IPS-18c (cell line): ENCODE data around the gene S100A12.

Experiments used
- H3K4me3 ChIP-seq: 2 replicates; pipeline ENCODE4 v1.7.0; 2013; ENCODE audit warnings: low read depth, mild to moderate bottlenecking, low read length, moderate library complexity; ENCODE audit not compliant: insufficient read depth
- H3K9me3 ChIP-seq: one replicate; pipeline ENCODE4 v1.6.1; 2013; ENCODE audit warnings: mild to moderate bottlenecking, low read length, moderate library complexity; ENCODE audit not compliant: control insufficient read depth, insufficient read depth

The S100A12 gene

GRCh38 chr1:153360190-153360589 is 15.2 kb downstream of the S100A12 start:
- no peaks in the 10 kb centered on the region for H3K9me3 ChIP-seq
- no peak overlapping the region for H3K4me3 ChIP-seq

GRCh38 chr1:153359241-153359640 is 16.2 kb downstream of the S100A12 start:
- Histone ChIP-seq H3K9me3 (no peaks in the 10 kb centered on the region), H3K4me3 (no peak overlapping the region)

GRCh38 chr1:153358691-153358975 is 16.8 kb downstream of the S100A12 start:
- H3K9me3 ChIP-seq = no peaks in the 10 kb centered on the region
- no peak overlapping the region for H3K4me3 ChIP-seq

DNA sequence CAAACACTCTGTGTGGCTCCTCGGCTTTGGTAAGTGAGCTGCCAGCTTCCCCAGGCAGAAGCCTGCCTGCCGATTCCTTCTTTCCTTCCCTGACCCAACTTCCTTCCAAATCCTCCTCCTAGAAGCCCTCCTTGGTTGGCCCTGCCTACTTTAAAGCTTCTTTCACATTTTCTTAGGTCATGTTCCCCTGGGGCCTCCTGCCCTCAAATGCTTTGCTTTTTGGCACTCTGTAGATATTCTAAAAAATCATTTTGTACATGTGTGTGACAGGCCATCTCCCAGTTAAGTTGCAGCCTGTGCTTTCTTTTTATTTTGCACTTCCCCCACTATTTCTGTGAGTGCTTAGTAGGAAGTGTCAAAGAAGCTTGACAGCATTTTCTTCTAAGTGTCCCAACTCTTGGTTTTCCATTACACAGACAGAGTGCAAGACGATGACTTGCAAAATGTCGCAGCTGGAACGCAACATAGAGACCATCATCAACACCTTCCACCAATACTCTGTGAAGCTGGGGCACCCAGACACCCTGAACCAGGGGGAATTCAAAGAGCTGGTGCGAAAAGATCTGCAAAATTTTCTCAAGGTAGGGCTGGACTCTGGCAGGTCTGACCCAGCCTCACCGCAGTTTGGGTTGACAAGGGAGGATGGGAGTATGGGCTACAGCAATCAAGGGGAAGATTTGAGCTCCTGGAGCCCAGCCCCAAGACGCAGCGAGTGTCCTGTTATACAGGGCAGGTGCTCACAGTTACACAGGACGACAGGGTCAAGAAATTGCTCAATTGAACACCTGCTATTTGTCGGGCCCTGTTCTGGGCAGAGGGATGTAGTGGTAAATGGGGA is 17.3 kb downstream of the S100A12 start, which contains the start of gene S100A9:
S100A9 (plus strand) TSS at position 2 of the 838 bp plus-strand sequence; CDS start at position 432, 430 bp downstream.
- no peaks in the 10 kb centered on the region for H3K9me3 ChIP-seq
- H3K4me3 ChIP-seq = no peak within 1 kb of the TSS

- Histone ChIP-seq H3K4me3 (no peak overlapping the region), H3K9me3 (no peaks in the 10 kb centered on the region)
Observed at GRCh38 chr1:153357076-153357852, 18.2 kb downstream of the S100A12 start.

DNA sequence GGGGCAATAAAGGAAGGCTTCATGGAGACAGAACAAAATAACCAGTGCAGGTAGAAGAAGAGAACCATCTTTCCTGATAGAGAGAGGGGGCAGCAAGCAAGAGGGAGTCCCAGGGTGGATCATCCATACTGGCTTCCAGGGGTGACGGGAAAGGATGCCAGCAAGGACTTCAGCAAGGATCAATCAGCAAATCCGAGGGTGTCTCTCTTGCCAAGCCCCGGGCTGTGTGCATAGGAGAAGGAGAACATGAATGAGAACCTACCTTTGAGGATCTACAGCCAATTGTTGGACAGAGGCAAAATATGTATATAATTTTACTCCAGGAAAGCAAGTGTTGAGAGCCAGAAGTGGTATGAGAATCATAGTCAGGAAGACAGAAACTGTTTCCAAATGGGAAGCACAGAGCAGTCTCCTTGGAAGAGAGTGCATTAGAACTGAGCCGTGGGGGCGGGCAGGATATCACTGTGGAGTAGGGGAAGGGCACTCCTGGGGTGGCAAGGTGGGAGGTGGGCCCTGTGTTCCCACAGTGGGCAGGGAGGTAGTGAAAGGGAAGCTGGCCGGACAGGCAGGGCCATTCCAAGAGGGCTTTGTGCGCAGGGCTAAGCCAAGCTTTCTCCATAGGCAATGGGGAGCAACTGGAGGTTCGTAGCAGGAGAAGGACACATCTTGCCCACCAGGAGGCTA is 18.9 kb downstream of the S100A12 start:
- Histone ChIP-seq H3K4me3 (no peak overlapping the region), H3K9me3 (no peaks in the 10 kb centered on the region)

DNA sequence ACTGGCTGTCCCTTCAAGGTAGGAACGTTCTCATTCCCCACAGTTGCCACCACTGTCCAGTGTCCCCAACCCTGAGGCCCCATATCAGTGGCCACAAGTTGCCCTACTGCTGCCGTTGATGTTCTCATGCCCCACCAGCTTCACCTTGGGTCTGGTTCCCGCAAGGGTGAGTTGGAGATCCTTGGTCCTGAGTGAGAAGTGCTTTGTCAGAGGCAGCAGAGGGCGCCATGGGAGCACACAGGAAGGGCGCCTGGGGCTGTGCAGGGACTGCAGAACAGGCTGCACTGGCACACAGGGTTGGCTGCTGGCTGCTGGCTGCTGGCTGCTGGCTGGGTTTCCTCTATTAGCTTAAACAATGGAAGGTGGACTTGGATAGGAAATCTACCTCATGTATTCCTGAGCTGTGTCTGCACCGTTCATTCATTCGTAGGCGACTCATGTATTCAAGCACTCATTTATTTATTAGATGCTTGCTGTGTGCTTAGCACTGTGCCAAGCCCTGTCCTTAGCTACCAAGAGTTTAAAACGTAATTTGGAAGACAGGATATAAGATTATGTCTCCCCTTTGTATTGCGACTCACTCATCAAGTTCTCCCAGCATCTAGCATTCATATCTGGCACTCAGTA is 19.9 kb downstream of the S100A12 start:
- no peaks in the 10 kb centered on the region for H3K9me3 ChIP-seq
- H3K4me3 ChIP-seq = no peak overlapping the region

- H3K4me3 ChIP-seq = no peak overlapping the region
Observed at GRCh38 chr1:153354515-153355193, 20.8 kb downstream of the S100A12 start.

GRCh38 chr1:153353226-153353947 is 22.0 kb downstream of the S100A12 start:
- Histone ChIP-seq H3K9me3 (no peaks in the 10 kb centered on the region), H3K4me3 (no peak overlapping the region)

More at GRCh38 chr1:153354515-153355193, 20.8 kb downstream of the S100A12 start:
- no peaks in the 10 kb centered on the region for H3K9me3 ChIP-seq

- Histone ChIP-seq H3K4me3 (no peak overlapping the region), H3K9me3 (no peaks in the 10 kb centered on the region)
Observed at GRCh38 chr1:153352523-153352922, 22.9 kb downstream of the S100A12 start.

GRCh38 chr1:153350321-153350957 is 25.0 kb downstream of the S100A12 start:
- H3K9me3 ChIP-seq = no peaks in the 10 kb centered on the region
- no peak overlapping the region for H3K4me3 ChIP-seq

DNA sequence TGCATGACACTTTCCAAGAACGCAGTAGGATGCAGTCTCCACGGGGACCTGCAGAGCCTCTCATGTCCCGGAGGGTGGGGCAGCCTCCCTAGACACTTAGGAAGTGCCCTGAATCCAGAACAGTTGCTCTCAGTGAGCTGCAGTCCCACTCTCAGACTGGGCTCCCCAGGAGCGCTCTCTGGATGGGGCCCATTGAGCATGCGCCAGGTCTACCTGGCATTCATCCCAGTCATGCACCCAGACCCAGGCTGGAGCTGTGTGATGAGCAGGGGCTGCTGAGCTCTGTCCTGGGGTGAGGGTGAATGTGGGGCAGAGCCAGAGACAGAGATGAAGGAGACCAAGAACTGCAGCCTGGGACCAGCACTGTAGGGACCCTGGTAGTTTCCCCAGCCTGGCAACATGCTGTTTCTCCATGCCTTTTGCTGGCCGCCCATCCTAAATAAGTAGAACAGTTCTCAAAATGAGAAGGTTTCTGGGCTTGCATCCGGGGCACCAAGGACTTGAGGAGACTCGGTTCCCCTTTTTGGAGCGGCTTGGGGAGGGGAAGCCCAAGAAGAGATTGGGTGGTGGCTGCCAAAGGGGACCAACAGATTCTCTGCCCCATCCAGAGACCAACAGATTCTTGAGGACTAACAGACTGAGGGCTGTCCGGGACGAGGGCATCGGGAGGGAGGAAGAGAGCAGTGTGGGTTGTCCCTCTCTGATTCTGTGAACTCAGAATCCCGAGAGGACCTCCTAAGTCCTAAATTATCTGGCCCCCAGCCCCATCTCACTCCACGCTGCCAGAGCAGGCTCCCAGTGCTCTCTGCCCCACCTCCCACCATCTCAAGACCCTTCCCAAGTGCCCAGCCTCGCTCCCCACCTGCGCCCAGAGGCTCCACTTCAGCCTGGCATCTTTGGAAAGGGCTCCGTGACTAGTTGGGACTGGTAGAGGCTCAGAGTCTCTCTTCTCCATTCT is 25.8 kb downstream of the S100A12 start:
- no peaks in the 10 kb centered on the region for H3K9me3 ChIP-seq
- no peak overlapping the region for H3K4me3 ChIP-seq

DNA sequence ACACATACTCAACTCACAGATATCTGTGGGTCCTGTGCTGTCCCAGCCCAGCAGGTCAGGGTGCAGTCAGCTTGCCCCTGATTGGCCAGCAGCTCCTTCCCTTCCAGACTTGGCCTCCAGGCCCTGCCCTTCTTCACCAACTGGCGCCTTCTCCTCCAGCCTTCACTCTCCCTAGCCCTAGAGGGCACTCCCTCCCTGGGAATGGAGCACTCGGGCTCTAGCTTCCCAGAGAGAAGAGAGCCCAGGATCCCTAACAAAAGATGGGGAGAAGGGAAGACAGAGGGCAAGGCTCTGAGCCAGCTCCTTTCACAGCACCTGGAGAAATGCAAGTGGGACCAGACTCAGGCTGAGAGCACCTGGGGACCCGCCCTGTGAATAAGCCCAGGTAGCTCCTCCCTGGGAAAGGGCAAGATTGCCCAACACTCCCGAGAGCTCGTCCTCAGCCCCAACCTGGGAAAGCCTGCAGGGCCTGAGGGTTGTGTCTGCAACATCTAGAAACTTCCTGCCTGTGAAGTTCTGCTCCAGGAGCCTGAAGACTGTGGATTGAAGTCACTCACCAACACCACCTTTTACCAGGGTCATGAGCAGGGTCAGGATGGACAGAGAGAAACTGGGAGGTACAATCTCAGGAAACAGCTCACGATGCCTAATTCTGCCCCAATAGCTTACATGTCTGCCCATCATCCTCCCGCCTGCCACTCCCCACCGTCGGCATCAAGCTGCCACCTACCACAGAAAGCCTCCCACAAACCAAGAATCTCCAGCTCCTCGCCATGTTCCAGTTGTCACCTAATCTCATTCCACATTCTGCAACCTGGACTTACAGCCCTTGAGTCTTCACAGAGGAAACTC is 26.7 kb downstream of the S100A12 start, which contains the start of gene PGLYRP4:
PGLYRP4 (minus strand) TSS at position 331 of the 852 bp plus-strand sequence. CDS start 909 bp downstream, outside the sequence.
- Histone ChIP-seq H3K4me3 (no peak within 1 kb of the TSS), H3K9me3 (no peaks in the 10 kb centered on the region)

DNA sequence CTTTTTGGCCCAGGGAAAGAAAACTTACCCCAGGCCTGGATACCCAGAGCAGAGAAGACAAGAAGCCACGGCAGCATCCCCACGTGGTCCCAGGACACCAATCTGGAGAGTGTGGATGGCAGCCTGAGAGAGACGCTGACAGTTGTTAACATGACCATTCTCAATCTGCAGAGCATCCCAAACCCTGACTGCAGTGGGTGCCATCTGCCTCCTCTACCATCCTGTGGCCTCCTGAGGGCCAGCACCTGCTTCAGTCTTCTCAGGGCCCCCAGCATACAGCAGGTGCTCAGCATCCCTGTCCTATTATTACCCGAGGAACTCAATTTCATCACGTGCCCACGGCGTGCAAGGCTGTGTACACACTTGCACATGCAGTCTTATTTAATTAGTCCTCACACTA is 27.6 kb downstream of the S100A12 start:
- no peak overlapping the region for H3K4me3 ChIP-seq
- H3K9me3 ChIP-seq = no peaks in the 10 kb centered on the region
